GM23338 (cell line): Measurements from ENCODE around the gene SLC25A48. TPM values are rescaled to one million over a fixed set of nuclear protein-coding genes. Genes with fewer than 3 reads are reported as not detected.

Source experiments
- ATAC-seq: fragments of 200-7000 bp; cut with Tn5 transposase; 3 replicates; pipeline ENCODE4 v1.9.1; 2020
- DNase-seq: peaks from one replicate; pipeline ENCODE4 v3.0.0-alpha.2; 2015; ENCODE audit warnings: low spot score
- H2AFZ ChIP-seq: fragments of 200-600 bp; sonication (generic); 2 replicates; pipeline ENCODE4 v1.8.0; 2016; ENCODE audit warnings: antibody characterized with exemption, mild to moderate bottlenecking, moderate library complexity
- H3F3A ChIP-seq: fragments of 200-600 bp; sonication (generic); replicated peaks from 2 replicates; pipeline ENCODE4 v1.8.0; 2017; ENCODE audit warnings: antibody characterized with exemption, mixed run types, low read depth
- H3K27ac ChIP-seq: fragments of 200-600 bp; sonication (generic); 2 replicates; pipeline ENCODE4 v1.6.1; 2016; ENCODE audit warnings: low read depth
- H3K27me3 ChIP-seq: fragments of 200-600 bp; sonication (generic); 2 replicates; pipeline ENCODE4 v1.8.0; 2016; ENCODE audit warnings: mild to moderate bottlenecking, mixed run types, moderate library complexity; ENCODE audit not compliant: insufficient read depth
- H3K36me3 ChIP-seq: fragments of 200-600 bp; sonication (generic); 2 replicates; pipeline ENCODE4 v1.8.0; 2016; ENCODE audit warnings: mild to moderate bottlenecking; ENCODE audit not compliant: insufficient read depth
- H3K4me1 ChIP-seq: fragments of 200-600 bp; sonication (generic); 2 replicates; pipeline ENCODE4 v1.8.0; 2016; ENCODE audit warnings: mild to moderate bottlenecking, moderate library complexity; ENCODE audit not compliant: insufficient read depth
- H3K4me2 ChIP-seq: fragments of 200-600 bp; sonication (generic); 2 replicates; pipeline ENCODE4 v1.7.1; 2017; ENCODE audit warnings: mixed run types
- H3K4me3 ChIP-seq: fragments of 200-600 bp; sonication (generic); 2 replicates; pipeline ENCODE4 v1.6.1; 2016; ENCODE audit warnings: mixed run types
- H3K79me2 ChIP-seq: fragments of 200-600 bp; sonication (generic); replicated peaks from 2 replicates; pipeline ENCODE4 v1.8.0; 2017; ENCODE audit warnings: mild to moderate bottlenecking; ENCODE audit not compliant: insufficient read depth
- H3K9me2 ChIP-seq: fragments of 200-600 bp; sonication (generic); 2 replicates; pipeline ENCODE4 v1.8.0; 2017; ENCODE audit not compliant: insufficient read depth
- H4K20me1 ChIP-seq: fragments of 200-600 bp; sonication (generic); replicated peaks from 2 replicates; pipeline ENCODE4 v1.8.0; 2017; ENCODE audit warnings: mild to moderate bottlenecking; ENCODE audit not compliant: insufficient read depth
- H3K27ac Mint-ChIP-seq: 2 replicates; pipeline ENCODE4 v1.8.0; 2020; ENCODE audit warnings: inconsistent platforms, mild to moderate bottlenecking, moderate library complexity, mixed read lengths
- H3K27me3 Mint-ChIP-seq: 3 replicates; pipeline ENCODE4 v1.8.0; 2022; ENCODE audit warnings: low read depth, mild to moderate bottlenecking, moderate library complexity, mixed read lengths, inconsistent platforms; ENCODE audit not compliant: insufficient read depth, poor library complexity
- H3K36me3 Mint-ChIP-seq: 3 replicates; pipeline ENCODE4 v1.8.0; 2021; ENCODE audit warnings: low read depth, mild to moderate bottlenecking, inconsistent platforms, moderate library complexity, mixed read lengths
- H3K4me1 Mint-ChIP-seq: 3 replicates; pipeline ENCODE4 v1.8.0; 2020; ENCODE audit warnings: mild to moderate bottlenecking, inconsistent platforms, mixed read lengths
- H3K4me3 Mint-ChIP-seq: 3 replicates; pipeline ENCODE4 v1.8.0; 2021; ENCODE audit warnings: moderate library complexity, mild to moderate bottlenecking, inconsistent platforms, mixed read lengths
- H3K9me3 Mint-ChIP-seq: 3 replicates; pipeline ENCODE4 v1.8.0; 2020; ENCODE audit warnings: moderate library complexity, mild to moderate bottlenecking, inconsistent platforms, mixed read lengths
- CTCF ChIP-seq, 2 experiments: fragments of 200-600 bp in 1 of 2; sonication (generic) in 1 of 2; conservative IDR thresholded peaks; 2 replicates each; pipeline versions ENCODE4 v1.5.1 to v1.6.1; 2016 to 2017; ENCODE audit warnings: antibody characterized with exemption in 2 of 2, low read depth in 2 of 2, mild to moderate bottlenecking in 2 of 2, moderate library complexity in 1 of 2
- ETS1 ChIP-seq: IDR thresholded peaks from 2 replicates; pipeline ENCODE4 v1.6.1; 2016; ENCODE audit warnings: antibody characterized with exemption
- EZH2 ChIP-seq: fragments of 200-600 bp; sonication (generic); IDR thresholded peaks from one replicate; pipeline ENCODE4 v1.8.0; 2017; ENCODE audit warnings: antibody characterized with exemption, mild to moderate bottlenecking, low read depth; ENCODE audit not compliant: unreplicated experiment
- EZH2phosphoT487 ChIP-seq: fragments of 200-600 bp; sonication (generic); IDR thresholded peaks from one replicate; pipeline ENCODE4 v1.8.1; 2018; ENCODE audit warnings: antibody characterized with exemption; ENCODE audit not compliant: unreplicated experiment
- NANOG ChIP-seq: IDR thresholded peaks from 2 replicates; pipeline ENCODE4 v1.6.1; 2016; ENCODE audit warnings: antibody characterized with exemption, borderline replicate concordance
- POLR2AphosphoS5 ChIP-seq: IDR thresholded peaks from 2 replicates; pipeline ENCODE4 v1.6.1; 2016; ENCODE audit warnings: antibody characterized with exemption, low read depth
- REST ChIP-seq: IDR thresholded peaks from one replicate; pipeline ENCODE4 v1.6.1; 2018; ENCODE audit warnings: antibody characterized with exemption; ENCODE audit not compliant: unreplicated experiment
- STAT1 ChIP-seq: IDR thresholded peaks from one replicate; pipeline ENCODE4 v1.6.1; 2016; ENCODE audit warnings: antibody characterized with exemption; ENCODE audit not compliant: unreplicated experiment
- ZNF114 ChIP-seq: fragments of 250-450 bp; sonication (Bioruptor Pico); IDR thresholded peaks from 2 replicates; pipeline ENCODE4 v1.5.0; 2020; ENCODE audit warnings: mild to moderate bottlenecking, moderate library complexity
- ZNF331 ChIP-seq: fragments of 250-450 bp; sonication (Bioruptor Pico); IDR thresholded peaks from 2 replicates; pipeline ENCODE4 v1.5.0; 2020; ENCODE audit warnings: low read depth, mild to moderate bottlenecking, moderate library complexity
- polyA plus RNA-seq: library from polyadenylated mRNA; unstranded; fragments of >200 nt; fragmentation: Nextera tagmentation; extraction: Ambion mirVana; gene quantifications from 2 replicates; pipeline ENCODE4 v1.2.1, GENCODE V29; 2016
- total RNA-seq: library from RNA; depleted of rRNA; stranded (reverse); fragments of >200 nt; shearing (Covaris generic); gene quantifications from 2 replicates; pipeline ENCODE4 v1.2.3, GENCODE V29; 2014

The SLC25A48 gene
- total and polyA plus RNA-seq, 2 experiments from 2014 or later = 1.1 to 1.5 TPM

- TF ChIP-seq CTCF (conservative IDR thresholded peaks at IDR 0.05; ENCODE audit: low read depth in 2 of 2) (no peak), NANOG (no peak)
Measured at GRCh38 chr5:135885031-135885430, 50.6 kb downstream of the SLC25A48 start (continued).

GRCh38 chr5:135886136-135886535 lies 51.7 kb downstream of the SLC25A48 start:
- H3F3A ChIP-seq = no peaks in the 10 kb centered on the region
- H3K4me1 ChIP-seq = 0 out of 2 replicates have a peak, but pooled peaks cover 4% of the 10 kb centered on the region
- no peaks in the 10 kb centered on the region for H3K36me3 Mint-ChIP-seq
- no peak overlapping the region for H3K27ac Mint-ChIP-seq
- no peak overlapping the region for H2AFZ ChIP-seq
- peak; percentile 11 for DNase-seq
- no peak overlapping the region for H3K27ac ChIP-seq
- H3K9me2 ChIP-seq = no peaks in the 10 kb centered on the region
- peaks cover 13% of the 10 kb centered on the region; the same call in 1 of the 2 replicates for H3K27me3 ChIP-seq
- no peak for ATAC-seq
- no peaks in the 10 kb centered on the region for H3K36me3 ChIP-seq
- no peaks in the 10 kb centered on the region for H3K79me2 ChIP-seq
- no peaks in the 10 kb centered on the region for H4K20me1 ChIP-seq
- no peak overlapping the region for H3K4me3 ChIP-seq
- peaks cover 22% of the 10 kb centered on the region for H3K4me1 Mint-ChIP-seq
- no peak overlapping the region for H3K4me3 Mint-ChIP-seq
- peaks cover 6% of the 10 kb centered on the region for H3K27me3 Mint-ChIP-seq
- H3K4me2 ChIP-seq = no peak overlapping the region
- H3K9me3 Mint-ChIP-seq = no peaks in the 10 kb centered on the region
- TF ChIP-seq CTCF (conservative IDR thresholded peaks at IDR 0.05; ENCODE audit: low read depth in 2 of 2) (no peak), REST (no peak), POLR2AphosphoS5 (no peak), EZH2 (no peak), EZH2phosphoT487 (no peak), ZNF114 (CRISPR knock-in tag) (no peak), ZNF331 (CRISPR knock-in tag) (no peak), STAT1 (no peak), ETS1 (no peak)
